ENCODE results near the gene KDM1B.

The KDM1B gene

DNA sequence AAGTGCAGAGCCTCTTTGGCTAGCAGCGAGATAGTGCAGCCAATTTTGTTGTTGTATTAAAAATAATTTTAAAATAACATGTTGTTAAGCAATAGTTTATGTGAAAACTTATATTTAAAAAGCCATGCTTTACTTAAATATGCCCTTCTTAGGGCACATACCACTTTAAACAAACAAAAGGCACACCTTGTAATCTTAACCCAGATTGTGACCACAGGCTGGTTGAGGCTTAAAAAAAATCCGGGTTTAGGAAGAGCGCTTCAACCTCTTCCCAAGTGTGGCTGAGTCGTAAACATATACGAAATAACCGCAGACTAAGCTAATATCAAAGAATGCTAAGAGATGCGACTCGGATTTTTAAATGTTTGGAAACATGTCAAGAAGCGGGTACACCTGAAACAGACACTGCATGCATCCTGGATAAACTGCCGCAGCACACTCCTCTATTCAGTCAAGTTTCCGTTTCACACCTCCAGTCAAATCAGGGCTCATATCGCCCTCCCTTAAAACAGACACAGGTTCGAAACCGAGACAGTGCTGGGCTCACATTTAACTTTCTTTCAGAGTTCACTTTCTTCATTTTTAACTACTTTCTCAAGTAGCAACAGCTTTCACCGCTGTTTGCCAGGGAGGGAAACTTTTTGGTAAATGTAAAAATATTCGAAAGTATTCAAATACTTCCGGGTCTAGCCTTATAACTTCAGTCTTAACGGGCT, 107.6 kb downstream of the KDM1B start:
- Histone ChIP-seq H3K27me3 (no peaks in the 10 kb centered on the region), H3K4me3 (ENCODE audit: low read depth, low read length) (peak overlapping the region; percentile 97), H3K4me1 (no peaks in the 10 kb centered on the region), H3K36me3 (peaks cover 51% of the 10 kb centered on the region), H3K9me3 (no peaks in the 10 kb centered on the region)
- no peak for DNase-seq
- TF ChIP-seq, protein P1, sequence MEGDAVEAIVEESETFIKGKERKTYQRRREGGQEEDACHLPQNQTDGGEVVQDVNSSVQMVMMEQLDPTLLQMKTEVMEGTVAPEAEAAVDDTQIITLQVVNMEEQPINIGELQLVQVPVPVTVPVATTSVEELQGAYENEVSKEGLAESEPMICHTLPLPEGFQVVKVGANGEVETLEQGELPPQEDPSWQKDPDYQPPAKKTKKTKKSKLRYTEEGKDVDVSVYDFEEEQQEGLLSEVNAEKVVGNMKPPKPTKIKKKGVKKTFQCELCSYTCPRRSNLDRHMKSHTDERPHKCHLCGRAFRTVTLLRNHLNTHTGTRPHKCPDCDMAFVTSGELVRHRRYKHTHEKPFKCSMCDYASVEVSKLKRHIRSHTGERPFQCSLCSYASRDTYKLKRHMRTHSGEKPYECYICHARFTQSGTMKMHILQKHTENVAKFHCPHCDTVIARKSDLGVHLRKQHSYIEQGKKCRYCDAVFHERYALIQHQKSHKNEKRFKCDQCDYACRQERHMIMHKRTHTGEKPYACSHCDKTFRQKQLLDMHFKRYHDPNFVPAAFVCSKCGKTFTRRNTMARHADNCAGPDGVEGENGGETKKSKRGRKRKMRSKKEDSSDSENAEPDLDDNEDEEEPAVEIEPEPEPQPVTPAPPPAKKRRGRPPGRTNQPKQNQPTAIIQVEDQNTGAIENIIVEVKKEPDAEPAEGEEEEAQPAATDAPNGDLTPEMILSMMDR (IDR thresholded peaks at IDR 0.05; ENCODE audit: low read depth, low read length): no peak

DNA sequence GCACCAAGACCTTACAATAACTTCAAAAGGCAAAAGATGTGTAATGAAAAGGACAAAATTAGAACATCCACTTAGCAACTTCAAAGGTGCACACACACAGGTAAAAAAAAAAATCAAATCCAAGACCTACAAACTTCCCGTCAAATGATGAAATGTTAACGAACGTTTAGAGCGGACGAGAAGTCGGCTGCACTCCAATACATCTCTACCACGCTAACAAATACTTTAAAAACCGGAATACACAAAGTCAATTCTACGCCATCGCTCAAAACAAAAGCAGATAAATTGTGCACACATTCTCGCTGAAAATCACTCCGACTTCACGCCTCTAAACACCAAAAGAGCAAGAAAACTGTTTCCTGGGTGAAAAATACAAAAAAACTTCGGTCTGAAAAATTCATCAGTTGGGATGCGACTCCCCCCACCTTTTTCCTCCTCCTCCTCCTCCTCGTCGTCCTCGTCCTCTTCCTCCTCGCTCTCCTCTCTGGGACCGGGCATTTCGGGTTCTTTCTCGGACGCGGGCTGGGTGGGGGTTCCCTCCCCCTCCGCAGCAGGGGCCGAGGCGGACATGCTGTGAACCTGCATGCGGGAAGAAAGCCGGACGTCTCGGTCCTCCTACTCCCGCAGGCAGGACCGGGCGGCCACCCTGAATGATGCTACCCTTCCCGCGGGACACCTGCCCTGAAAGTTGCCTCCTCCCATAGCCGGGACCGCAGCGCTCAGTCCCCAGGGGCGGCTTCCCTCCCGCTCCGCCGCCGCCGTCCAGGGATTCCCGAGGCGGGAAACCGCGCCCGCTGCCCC, 108.4 kb downstream of the KDM1B start:
- H3K27me3 ChIP-seq: no peaks in the 10 kb centered on the region
- H3K4me3 ChIP-seq (ENCODE audit: low read depth, low read length): peak overlapping the region; percentile 97
- no peak for DNase-seq
- peaks cover 43% of the 10 kb centered on the region for H3K36me3 ChIP-seq
- TF ChIP-seq, protein P1 (IDR thresholded peaks at IDR 0.05; ENCODE audit: low read depth, low read length): no peak
- no peaks in the 10 kb centered on the region for H3K4me1 ChIP-seq
- H3K9me3 ChIP-seq: no peaks in the 10 kb centered on the region

DNA sequence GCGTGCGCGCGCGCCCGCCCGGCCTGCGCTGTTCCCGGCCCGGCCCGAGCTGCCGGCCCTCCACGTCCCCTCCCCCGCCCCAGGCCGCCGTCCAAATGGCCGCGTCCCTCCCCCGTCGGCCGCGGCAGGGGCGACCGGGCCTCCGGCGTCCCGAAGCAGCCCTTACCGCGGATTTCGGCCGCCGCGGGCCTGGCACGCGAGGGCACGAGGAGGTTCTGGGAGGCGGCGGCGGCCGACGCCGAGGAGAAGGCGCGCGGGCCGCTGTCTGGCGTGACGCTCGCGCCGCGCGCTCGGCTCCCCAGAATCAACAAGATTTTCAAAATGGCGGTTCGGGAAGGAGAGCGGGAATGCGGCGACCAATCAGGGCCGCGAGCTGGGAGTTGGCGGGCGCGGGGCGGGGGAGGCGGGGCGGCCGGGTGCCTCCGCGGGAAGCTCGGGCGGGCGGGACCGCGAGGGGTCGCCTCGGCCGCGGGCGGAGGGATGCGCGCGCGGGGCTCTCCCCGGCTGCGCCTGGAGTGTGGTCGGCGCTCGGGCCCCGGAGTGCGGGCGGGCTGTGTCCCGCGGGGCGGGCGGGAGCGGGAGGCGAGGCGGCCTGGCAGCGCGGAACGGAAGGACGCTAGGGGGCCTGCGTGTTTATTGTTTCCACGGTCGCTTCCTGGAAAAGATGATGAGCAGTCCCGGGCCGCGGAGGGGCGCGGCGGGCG, 109.1 kb downstream of the KDM1B start, which contains the start of gene DEK:
TSS of gene DEK (minus strand) at position 312 of the 704 bp plus-strand sequence. CDS start 543 bp downstream, outside the sequence.
- Histone ChIP-seq H3K36me3 (peaks cover 38% of the 10 kb centered on the region), H3K9me3 (no peaks in the 10 kb centered on the region), H3K27me3 (no peaks in the 10 kb centered on the region), H3K4me3 (ENCODE audit: low read depth, low read length) (peak within 1 kb of the TSS; percentile 97), H3K4me1 (no peaks in the 10 kb centered on the region)
- DNase-seq: peak; percentile 92
- TF ChIP-seq, protein P1 (IDR thresholded peaks at IDR 0.05; ENCODE audit: low read depth, low read length): peak; percentile 33; the same call in 1 of the 2 replicates

DNA sequence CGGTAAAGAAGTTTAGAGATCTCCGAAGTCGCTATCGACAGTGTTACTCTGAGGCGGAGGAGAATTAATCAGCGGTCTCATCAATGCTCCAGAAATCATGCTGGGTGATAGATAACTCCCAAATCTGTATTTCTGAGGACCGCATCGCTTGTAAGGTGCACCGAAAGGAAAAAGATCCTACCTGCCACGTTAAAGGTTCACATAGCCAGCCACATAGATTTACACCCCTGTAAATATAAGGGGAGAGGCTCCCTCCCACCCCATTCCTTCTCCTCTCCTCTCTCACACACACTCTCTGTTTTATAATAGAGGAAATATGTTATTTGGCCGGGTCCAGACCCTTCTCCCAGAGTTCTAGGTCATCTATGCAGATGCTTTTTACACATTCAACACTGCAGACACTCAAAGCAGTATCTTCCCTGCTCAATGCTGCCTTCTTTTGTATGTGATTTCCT, 109.7 kb downstream of the KDM1B start:
- Histone ChIP-seq H3K9me3 (no peaks in the 10 kb centered on the region), H3K36me3 (peaks cover 32% of the 10 kb centered on the region), H3K4me1 (no peaks in the 10 kb centered on the region), H3K4me3 (ENCODE audit: low read depth, low read length) (peak overlapping the region; percentile 55), H3K27me3 (no peaks in the 10 kb centered on the region)
- no peak for DNase-seq
- TF ChIP-seq, protein P1 (IDR thresholded peaks at IDR 0.05; ENCODE audit: low read depth, low read length): no peak

DNA sequence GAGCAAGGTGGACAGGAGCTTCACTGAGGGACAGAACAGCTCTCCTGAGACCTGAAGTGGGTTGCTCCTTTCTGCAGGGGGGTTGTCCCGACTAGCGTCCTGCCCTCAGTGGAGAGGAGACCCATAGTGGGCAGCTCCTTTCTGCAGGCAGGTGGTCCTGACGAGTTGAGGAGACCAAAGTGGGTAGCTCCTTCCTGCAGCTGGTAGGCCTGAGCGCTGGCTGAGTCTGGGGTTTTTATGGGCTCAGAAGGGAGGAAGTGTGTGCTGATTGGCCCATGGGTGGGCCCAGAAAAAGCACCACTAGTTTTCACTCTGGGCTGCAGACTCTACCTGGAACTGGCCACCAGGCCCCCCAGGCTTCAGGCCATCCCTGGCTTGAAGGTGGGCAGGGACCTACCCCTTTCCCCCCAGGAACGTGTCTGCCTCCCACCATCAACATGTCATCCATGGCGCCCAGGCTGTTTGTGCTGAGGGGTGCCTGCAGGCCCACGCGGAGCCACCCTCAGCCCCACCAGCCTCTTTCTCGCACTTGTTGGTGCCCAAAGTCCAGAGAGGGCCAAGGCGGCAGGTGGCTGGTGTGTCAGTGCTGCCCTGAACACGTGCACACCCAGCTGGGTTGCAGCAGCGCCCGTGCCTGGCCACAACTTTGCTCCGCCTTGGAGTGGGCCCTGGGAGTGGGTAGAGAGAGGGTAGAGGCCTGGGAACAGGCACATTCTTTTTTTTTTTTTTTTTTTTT, 110.7 kb downstream of the KDM1B start:
- no peaks in the 10 kb centered on the region for H3K9me3 ChIP-seq
- TF ChIP-seq, protein P1 (IDR thresholded peaks at IDR 0.05; ENCODE audit: low read depth, low read length): no peak
- DNase-seq: no peak
- H3K4me3 ChIP-seq (ENCODE audit: low read depth, low read length): no peak overlapping the region
- peaks cover 22% of the 10 kb centered on the region for H3K36me3 ChIP-seq
- no peaks in the 10 kb centered on the region for H3K4me1 ChIP-seq
- H3K27me3 ChIP-seq: no peaks in the 10 kb centered on the region

All from BE2C (cell line).